ENCODE measurements around the gene KYNU. TPM values are rescaled to one million over a fixed set of nuclear protein-coding genes. Genes with fewer than 3 reads are reported as not detected.

KYNU gene
- total RNA-seq, 1 experiment from 2014 or later, result 0.37 TPM

- no peak overlapping the region for H2BK5ac ChIP-seq (ENCODE audit: insufficient read length, low read length)
- no peak overlapping the region for H4K5ac ChIP-seq (ENCODE audit: insufficient read length, low read depth, low read length)
- H3K23me2 ChIP-seq (ENCODE audit: insufficient read length, low read depth, low read length, poor library complexity, severe bottlenecking), result no peaks in the 10 kb centered on the region
- no peak overlapping the region for H3K4me2 ChIP-seq (ENCODE audit: insufficient read depth, insufficient read length, low read length)
- H3K14ac ChIP-seq (ENCODE audit: insufficient read depth, low read length), result no peak overlapping the region
- no peak for TF ChIP-seq CTCF (conservative IDR thresholded peaks at IDR 0.05)
- H2BK12ac ChIP-seq (ENCODE audit: insufficient read length, low read depth, low read length), result no peak overlapping the region
- no peaks in the 10 kb centered on the region for H3K27me3 Mint-ChIP-seq (ENCODE audit: low read depth)
- no peak overlapping the region for H3K27ac ChIP-seq (ENCODE audit: insufficient read length, low read depth, low read length)
- H4K20me1 ChIP-seq (ENCODE audit: control insufficient read depth, insufficient read depth, insufficient read length), result no peaks in the 10 kb centered on the region
- WGBS (ENCODE audit: extremely low coverage, insufficient read length, low lambda C conversion rate), result no CpG with 5 or more reads among the region's 3 CpGs
- H4K91ac ChIP-seq (ENCODE audit: insufficient read length, low read depth, low read length), result no peak overlapping the region
- no peak overlapping the region for H3K23ac ChIP-seq (ENCODE audit: insufficient read length, low read depth, low read length)
- no peak overlapping the region for H3K4me3 Mint-ChIP-seq
- H3K9me3 Mint-ChIP-seq, result no peaks in the 10 kb centered on the region
- H3K4ac ChIP-seq (ENCODE audit: low read depth, low read length), result no peak overlapping the region
- no peak overlapping the region for H2AFZ ChIP-seq (ENCODE audit: low read length)
- H3K9ac ChIP-seq (ENCODE audit: extremely low read depth, insufficient read length, low read length), result no peak overlapping the region
- H2AK5ac ChIP-seq (ENCODE audit: insufficient read length, low read length), result no peak overlapping the region
- H3T11ph ChIP-seq (ENCODE audit: low read length), result no peak overlapping the region
- no peak overlapping the region for H3K56ac ChIP-seq (ENCODE audit: insufficient read length, low read depth, low read length)
- H2BK120ac ChIP-seq (ENCODE audit: low read depth, low read length, poor library complexity, severe bottlenecking), result no peak overlapping the region
- H3K79me1 ChIP-seq (ENCODE audit: insufficient read depth, low read depth, low read length, poor library complexity, severe bottlenecking), result no peaks in the 10 kb centered on the region
- H3K4me1 ChIP-seq (ENCODE audit: insufficient read depth, low read length), result no peaks in the 10 kb centered on the region
- no peaks in the 10 kb centered on the region for H3K27me3 ChIP-seq (ENCODE audit: insufficient read depth, low read length)
- no peak overlapping the region for H2BK15ac ChIP-seq (ENCODE audit: low read depth, low read length)
- no peaks in the 10 kb centered on the region for H3K9me3 ChIP-seq (ENCODE audit: control insufficient read depth, low read depth, low read length)
- H3K36me3 Mint-ChIP-seq (ENCODE audit: insufficient read depth in 1 of 3, low read depth in 3 of 3), result no peaks in the 10 kb centered on the region
- no peaks in the 10 kb centered on the region for H3K79me2 ChIP-seq (ENCODE audit: insufficient read depth, low read length)
- H3K18ac ChIP-seq (ENCODE audit: insufficient read length, low read depth, low read length), result no peak overlapping the region
- H2BK20ac ChIP-seq (ENCODE audit: low read depth, low read length, poor library complexity, severe bottlenecking), result no peak overlapping the region
- no peaks in the 10 kb centered on the region for H3K4me1 Mint-ChIP-seq
- no peak overlapping the region for H4K8ac ChIP-seq (replicated peaks; ENCODE audit: insufficient read length, low read depth, low read length)
- no peak overlapping the region for H3K27ac Mint-ChIP-seq
- DNase-seq, result no peak
Observed at GRCh38 chr2:142991295-142991694, 113.8 kb downstream of the KYNU start.

All from H9 (cell line).